Heart left ventricle (tissue), 13 donors: ENCODE measurements around the gene SEMA3E.

Source experiments
- POLR2A ChIP-seq, 2 donors: fragments of 450-650 bp; IDR thresholded peaks; one replicate each; pipeline ENCODE4 v1.6.1; 2017; ENCODE audit warnings: antibody characterized with exemption in 2 of 2, mild to moderate bottlenecking in 2 of 2, moderate library complexity in 2 of 2
- TF ChIP-seq, protein P1 (sequence below), 12 donors: fragments of 200-600 bp; sonication (generic) in 4 of 12; IDR thresholded peaks; one replicate each; pipeline versions ENCODE4 v1.5.0 to v1.8.0; 2018 to 2022; ENCODE audit warnings: antibody characterized with exemption in 12 of 12, mild to moderate bottlenecking in 5 of 12
- donor health status: ischemic (EF 13 %, LVEDD 7.1; RV severe dilation, severe dysfunction).
- donor health status: DM: no; HTN: yes; CAD: no.
- donor health status: DM: no; HTN: no; CAD: no.
- donor health status: ischemic (EF 25% LVEDD 6.9; RV normal size, moderate dysfunction).
- donor health status: ischemic (EF 25% LVEDD 5.7; RV mildly dilated, moderate dysfunction).
- donor health status: ischemic (EF 35%, LVEDD 5.7; RV mildly dilated, moderate dysfunction).
- donor health status: nonischemic (EF 11% LVEDD 7.7; RV severe dilation, severe dysfunction).
- donor health status: DM: yes; HTN: yes; CAD: no.
- donor health status: PGD.
- donor health status: ischemic (EF 29% LVEDD 5.4; RV normal size, mild dysfunction).
- donor health status: nonischemic (EF 23%, LVEDD 6.1; RV moderate dilation, normal function).

DNA sequence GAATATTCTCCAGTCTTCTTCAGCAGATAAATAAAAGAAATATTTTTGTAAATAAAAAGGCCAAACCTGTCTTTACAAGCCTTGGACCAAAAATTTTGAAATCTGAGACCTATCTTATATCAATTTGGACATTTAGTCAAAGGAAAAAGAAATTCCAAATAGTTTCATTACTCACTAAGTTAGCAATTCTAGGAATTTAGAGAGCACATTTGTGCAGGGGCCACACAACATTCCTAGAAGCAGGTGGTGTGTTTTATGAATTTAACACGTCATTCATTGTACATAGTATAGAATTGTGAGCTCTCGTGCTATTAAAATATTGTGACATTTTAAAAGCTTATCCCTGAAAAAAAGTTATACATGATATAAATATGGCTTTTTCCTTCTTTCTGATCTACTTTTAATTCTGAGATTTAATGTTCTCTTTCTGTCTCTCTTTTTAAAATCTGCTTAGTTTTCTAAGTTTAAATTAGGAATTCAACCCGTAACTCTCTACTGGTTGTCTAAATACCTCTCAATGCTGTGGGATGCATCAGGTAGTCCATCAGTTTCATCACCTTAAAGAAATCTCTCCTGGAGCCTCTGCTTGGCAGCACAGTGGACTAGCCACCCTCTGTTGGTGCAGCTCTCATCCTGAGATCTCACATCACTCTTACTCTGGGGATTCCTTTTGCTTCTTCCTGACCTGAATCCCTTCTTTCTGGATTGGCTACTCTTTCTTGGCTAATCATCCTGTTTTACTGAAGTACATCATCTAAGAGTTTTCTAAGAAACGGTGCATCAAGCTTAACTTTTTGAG, 124.5 kb downstream of the SEMA3E start:
- TF ChIP-seq, protein P1, sequence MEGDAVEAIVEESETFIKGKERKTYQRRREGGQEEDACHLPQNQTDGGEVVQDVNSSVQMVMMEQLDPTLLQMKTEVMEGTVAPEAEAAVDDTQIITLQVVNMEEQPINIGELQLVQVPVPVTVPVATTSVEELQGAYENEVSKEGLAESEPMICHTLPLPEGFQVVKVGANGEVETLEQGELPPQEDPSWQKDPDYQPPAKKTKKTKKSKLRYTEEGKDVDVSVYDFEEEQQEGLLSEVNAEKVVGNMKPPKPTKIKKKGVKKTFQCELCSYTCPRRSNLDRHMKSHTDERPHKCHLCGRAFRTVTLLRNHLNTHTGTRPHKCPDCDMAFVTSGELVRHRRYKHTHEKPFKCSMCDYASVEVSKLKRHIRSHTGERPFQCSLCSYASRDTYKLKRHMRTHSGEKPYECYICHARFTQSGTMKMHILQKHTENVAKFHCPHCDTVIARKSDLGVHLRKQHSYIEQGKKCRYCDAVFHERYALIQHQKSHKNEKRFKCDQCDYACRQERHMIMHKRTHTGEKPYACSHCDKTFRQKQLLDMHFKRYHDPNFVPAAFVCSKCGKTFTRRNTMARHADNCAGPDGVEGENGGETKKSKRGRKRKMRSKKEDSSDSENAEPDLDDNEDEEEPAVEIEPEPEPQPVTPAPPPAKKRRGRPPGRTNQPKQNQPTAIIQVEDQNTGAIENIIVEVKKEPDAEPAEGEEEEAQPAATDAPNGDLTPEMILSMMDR (IDR thresholded peaks at IDR 0.05), result no peak
- TF ChIP-seq POLR2A (IDR thresholded peaks at IDR 0.05), result no peak
